GM23338 (cell line): ENCODE results near the gene NEO1. TPM values are rescaled to one million over a fixed set of nuclear protein-coding genes. Genes with fewer than 3 reads are reported as not detected.

Experiments used
- ATAC-seq: fragments of 200-7000 bp; cut with Tn5 transposase; 3 replicates; pipeline ENCODE4 v1.9.1; 2020
- DNase-seq: peaks from one replicate; pipeline ENCODE4 v3.0.0-alpha.2; 2015; ENCODE audit warnings: low spot score
- H2AFZ ChIP-seq: fragments of 200-600 bp; sonication (generic); 2 replicates; pipeline ENCODE4 v1.8.0; 2016; ENCODE audit warnings: antibody characterized with exemption, mild to moderate bottlenecking, moderate library complexity
- H3F3A ChIP-seq: fragments of 200-600 bp; sonication (generic); replicated peaks from 2 replicates; pipeline ENCODE4 v1.8.0; 2017; ENCODE audit warnings: antibody characterized with exemption, mixed run types, low read depth
- H3K27ac ChIP-seq: fragments of 200-600 bp; sonication (generic); 2 replicates; pipeline ENCODE4 v1.6.1; 2016; ENCODE audit warnings: low read depth
- H3K27me3 ChIP-seq: fragments of 200-600 bp; sonication (generic); 2 replicates; pipeline ENCODE4 v1.8.0; 2016; ENCODE audit warnings: mild to moderate bottlenecking, mixed run types, moderate library complexity; ENCODE audit not compliant: insufficient read depth
- H3K36me3 ChIP-seq: fragments of 200-600 bp; sonication (generic); 2 replicates; pipeline ENCODE4 v1.8.0; 2016; ENCODE audit warnings: mild to moderate bottlenecking; ENCODE audit not compliant: insufficient read depth
- H3K4me1 ChIP-seq: fragments of 200-600 bp; sonication (generic); 2 replicates; pipeline ENCODE4 v1.8.0; 2016; ENCODE audit warnings: mild to moderate bottlenecking, moderate library complexity; ENCODE audit not compliant: insufficient read depth
- H3K4me2 ChIP-seq: fragments of 200-600 bp; sonication (generic); 2 replicates; pipeline ENCODE4 v1.7.1; 2017; ENCODE audit warnings: mixed run types
- H3K4me3 ChIP-seq: fragments of 200-600 bp; sonication (generic); 2 replicates; pipeline ENCODE4 v1.6.1; 2016; ENCODE audit warnings: mixed run types
- H3K79me2 ChIP-seq: fragments of 200-600 bp; sonication (generic); replicated peaks from 2 replicates; pipeline ENCODE4 v1.8.0; 2017; ENCODE audit warnings: mild to moderate bottlenecking; ENCODE audit not compliant: insufficient read depth
- H3K9me2 ChIP-seq: fragments of 200-600 bp; sonication (generic); 2 replicates; pipeline ENCODE4 v1.8.0; 2017; ENCODE audit not compliant: insufficient read depth
- H4K20me1 ChIP-seq: fragments of 200-600 bp; sonication (generic); replicated peaks from 2 replicates; pipeline ENCODE4 v1.8.0; 2017; ENCODE audit warnings: mild to moderate bottlenecking; ENCODE audit not compliant: insufficient read depth
- H3K27ac Mint-ChIP-seq: 2 replicates; pipeline ENCODE4 v1.8.0; 2020; ENCODE audit warnings: inconsistent platforms, mild to moderate bottlenecking, moderate library complexity, mixed read lengths
- H3K27me3 Mint-ChIP-seq: 3 replicates; pipeline ENCODE4 v1.8.0; 2022; ENCODE audit warnings: low read depth, mild to moderate bottlenecking, moderate library complexity, mixed read lengths, inconsistent platforms; ENCODE audit not compliant: insufficient read depth, poor library complexity
- H3K36me3 Mint-ChIP-seq: 3 replicates; pipeline ENCODE4 v1.8.0; 2021; ENCODE audit warnings: low read depth, mild to moderate bottlenecking, inconsistent platforms, moderate library complexity, mixed read lengths
- H3K4me1 Mint-ChIP-seq: 3 replicates; pipeline ENCODE4 v1.8.0; 2020; ENCODE audit warnings: mild to moderate bottlenecking, inconsistent platforms, mixed read lengths
- H3K4me3 Mint-ChIP-seq: 3 replicates; pipeline ENCODE4 v1.8.0; 2021; ENCODE audit warnings: moderate library complexity, mild to moderate bottlenecking, inconsistent platforms, mixed read lengths
- H3K9me3 Mint-ChIP-seq: 3 replicates; pipeline ENCODE4 v1.8.0; 2020; ENCODE audit warnings: moderate library complexity, mild to moderate bottlenecking, inconsistent platforms, mixed read lengths
- CREB1 ChIP-seq: fragments of 250-450 bp; sonication (Bioruptor Pico); IDR thresholded peaks from 2 replicates; pipeline ENCODE4 v1.5.0; 2020; ENCODE audit warnings: low read depth, mild to moderate bottlenecking, moderate library complexity
- CTCF ChIP-seq, 2 experiments: fragments of 200-600 bp in 1 of 2; sonication (generic) in 1 of 2; conservative IDR thresholded peaks; 2 replicates each; pipeline versions ENCODE4 v1.5.1 to v1.6.1; 2016 to 2017; ENCODE audit warnings: antibody characterized with exemption in 2 of 2, low read depth in 2 of 2, mild to moderate bottlenecking in 2 of 2, moderate library complexity in 1 of 2
- EZH2 ChIP-seq: fragments of 200-600 bp; sonication (generic); IDR thresholded peaks from one replicate; pipeline ENCODE4 v1.8.0; 2017; ENCODE audit warnings: antibody characterized with exemption, mild to moderate bottlenecking, low read depth; ENCODE audit not compliant: unreplicated experiment
- EZH2phosphoT487 ChIP-seq: fragments of 200-600 bp; sonication (generic); IDR thresholded peaks from one replicate; pipeline ENCODE4 v1.8.1; 2018; ENCODE audit warnings: antibody characterized with exemption; ENCODE audit not compliant: unreplicated experiment
- JUNB ChIP-seq: IDR thresholded peaks from one replicate; pipeline ENCODE4 v1.6.1; 2016; ENCODE audit warnings: antibody characterized with exemption; ENCODE audit not compliant: unreplicated experiment
- NANOG ChIP-seq: IDR thresholded peaks from 2 replicates; pipeline ENCODE4 v1.6.1; 2016; ENCODE audit warnings: antibody characterized with exemption, borderline replicate concordance
- STAT1 ChIP-seq: IDR thresholded peaks from one replicate; pipeline ENCODE4 v1.6.1; 2016; ENCODE audit warnings: antibody characterized with exemption; ENCODE audit not compliant: unreplicated experiment
- ZNF114 ChIP-seq: fragments of 250-450 bp; sonication (Bioruptor Pico); IDR thresholded peaks from 2 replicates; pipeline ENCODE4 v1.5.0; 2020; ENCODE audit warnings: mild to moderate bottlenecking, moderate library complexity
- ZNF331 ChIP-seq: fragments of 250-450 bp; sonication (Bioruptor Pico); IDR thresholded peaks from 2 replicates; pipeline ENCODE4 v1.5.0; 2020; ENCODE audit warnings: low read depth, mild to moderate bottlenecking, moderate library complexity
- polyA plus RNA-seq: library from polyadenylated mRNA; unstranded; fragments of >200 nt; fragmentation: Nextera tagmentation; extraction: Ambion mirVana; gene quantifications from 2 replicates; pipeline ENCODE4 v1.2.1, GENCODE V29; 2016
- total RNA-seq: library from RNA; depleted of rRNA; stranded (reverse); fragments of >200 nt; shearing (Covaris generic); gene quantifications from 2 replicates; pipeline ENCODE4 v1.2.3, GENCODE V29; 2014
- TF ChIP-seq, protein P1 (sequence below): IDR thresholded peaks from 2 replicates; pipeline ENCODE4 v1.6.1; 2016; ENCODE audit warnings: antibody characterized with exemption
- TF ChIP-seq, protein P2 (sequence below): IDR thresholded peaks from one replicate; pipeline ENCODE4 v1.6.1; 2018; ENCODE audit warnings: antibody characterized with exemption; ENCODE audit not compliant: unreplicated experiment

NEO1 gene
- total and polyA plus RNA-seq, 2 experiments from 2014 or later = 8.4 to 45.8 TPM

DNA sequence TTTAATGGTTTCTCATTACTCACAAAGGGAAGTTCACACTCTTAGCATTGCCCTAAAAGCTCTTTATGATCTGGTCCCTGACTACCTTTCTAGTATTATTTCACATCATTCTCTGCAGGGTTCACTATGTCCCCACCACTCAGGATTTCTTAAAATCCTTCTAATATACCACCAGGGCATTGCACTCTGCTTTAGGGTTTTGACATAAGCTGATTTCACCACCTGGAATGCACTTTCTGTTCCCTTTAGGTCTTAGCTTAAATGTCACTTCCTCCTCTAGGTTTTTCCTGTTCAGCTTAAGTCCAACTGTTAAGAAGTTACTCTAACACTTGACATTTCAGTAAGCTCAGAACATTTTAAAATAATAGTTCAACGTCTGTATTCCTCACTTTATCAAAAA, 234.8 kb downstream of the NEO1 start:
- H2AFZ ChIP-seq = no peak overlapping the region
- H3K4me2 ChIP-seq = no peak overlapping the region
- no peak overlapping the region for H3K27ac ChIP-seq
- H3K27ac Mint-ChIP-seq = no peak overlapping the region
- H3K9me3 Mint-ChIP-seq = no peaks in the 10 kb centered on the region
- ATAC-seq = no peak
- H3F3A ChIP-seq = no peaks in the 10 kb centered on the region
- peaks cover 2% of the 10 kb centered on the region for H3K27me3 Mint-ChIP-seq
- H3K4me3 ChIP-seq = no peak overlapping the region
- TF ChIP-seq, protein P1, sequence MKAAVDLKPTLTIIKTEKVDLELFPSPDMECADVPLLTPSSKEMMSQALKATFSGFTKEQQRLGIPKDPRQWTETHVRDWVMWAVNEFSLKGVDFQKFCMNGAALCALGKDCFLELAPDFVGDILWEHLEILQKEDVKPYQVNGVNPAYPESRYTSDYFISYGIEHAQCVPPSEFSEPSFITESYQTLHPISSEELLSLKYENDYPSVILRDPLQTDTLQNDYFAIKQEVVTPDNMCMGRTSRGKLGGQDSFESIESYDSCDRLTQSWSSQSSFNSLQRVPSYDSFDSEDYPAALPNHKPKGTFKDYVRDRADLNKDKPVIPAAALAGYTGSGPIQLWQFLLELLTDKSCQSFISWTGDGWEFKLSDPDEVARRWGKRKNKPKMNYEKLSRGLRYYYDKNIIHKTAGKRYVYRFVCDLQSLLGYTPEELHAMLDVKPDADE = no peak
- TF ChIP-seq EZH2phosphoT487 (no peak), NANOG (no peak), JUNB (no peak), ZNF114 (CRISPR knock-in tag) (no peak), EZH2 (no peak), STAT1 (no peak), ZNF331 (CRISPR knock-in tag) (no peak), CTCF (conservative IDR thresholded peaks at IDR 0.05; ENCODE audit: low read depth in 2 of 2) (no peak), CREB1 (CRISPR knock-in tag) (no peak)
- TF ChIP-seq, protein P2, sequence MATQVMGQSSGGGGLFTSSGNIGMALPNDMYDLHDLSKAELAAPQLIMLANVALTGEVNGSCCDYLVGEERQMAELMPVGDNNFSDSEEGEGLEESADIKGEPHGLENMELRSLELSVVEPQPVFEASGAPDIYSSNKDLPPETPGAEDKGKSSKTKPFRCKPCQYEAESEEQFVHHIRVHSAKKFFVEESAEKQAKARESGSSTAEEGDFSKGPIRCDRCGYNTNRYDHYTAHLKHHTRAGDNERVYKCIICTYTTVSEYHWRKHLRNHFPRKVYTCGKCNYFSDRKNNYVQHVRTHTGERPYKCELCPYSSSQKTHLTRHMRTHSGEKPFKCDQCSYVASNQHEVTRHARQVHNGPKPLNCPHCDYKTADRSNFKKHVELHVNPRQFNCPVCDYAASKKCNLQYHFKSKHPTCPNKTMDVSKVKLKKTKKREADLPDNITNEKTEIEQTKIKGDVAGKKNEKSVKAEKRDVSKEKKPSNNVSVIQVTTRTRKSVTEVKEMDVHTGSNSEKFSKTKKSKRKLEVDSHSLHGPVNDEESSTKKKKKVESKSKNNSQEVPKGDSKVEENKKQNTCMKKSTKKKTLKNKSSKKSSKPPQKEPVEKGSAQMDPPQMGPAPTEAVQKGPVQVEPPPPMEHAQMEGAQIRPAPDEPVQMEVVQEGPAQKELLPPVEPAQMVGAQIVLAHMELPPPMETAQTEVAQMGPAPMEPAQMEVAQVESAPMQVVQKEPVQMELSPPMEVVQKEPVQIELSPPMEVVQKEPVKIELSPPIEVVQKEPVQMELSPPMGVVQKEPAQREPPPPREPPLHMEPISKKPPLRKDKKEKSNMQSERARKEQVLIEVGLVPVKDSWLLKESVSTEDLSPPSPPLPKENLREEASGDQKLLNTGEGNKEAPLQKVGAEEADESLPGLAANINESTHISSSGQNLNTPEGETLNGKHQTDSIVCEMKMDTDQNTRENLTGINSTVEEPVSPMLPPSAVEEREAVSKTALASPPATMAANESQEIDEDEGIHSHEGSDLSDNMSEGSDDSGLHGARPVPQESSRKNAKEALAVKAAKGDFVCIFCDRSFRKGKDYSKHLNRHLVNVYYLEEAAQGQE = no peak
- no peak overlapping the region for H3K4me3 Mint-ChIP-seq
- peaks cover 5% of the 10 kb centered on the region for H4K20me1 ChIP-seq
- DNase-seq = no peak
- H3K4me1 Mint-ChIP-seq = no peaks in the 10 kb centered on the region
- H3K36me3 ChIP-seq = 0 out of 2 replicates have a peak, but pooled peaks cover 12% of the 10 kb centered on the region
- H3K36me3 Mint-ChIP-seq = peaks cover 28% of the 10 kb centered on the region
- no peaks in the 10 kb centered on the region for H3K27me3 ChIP-seq
- no peaks in the 10 kb centered on the region for H3K4me1 ChIP-seq
- no peaks in the 10 kb centered on the region for H3K79me2 ChIP-seq
- no peaks in the 10 kb centered on the region for H3K9me2 ChIP-seq
